ENCODE measurements around the gene RUFY4.
"Not testable (repeated sequence)": the region's sequence is repeated elsewhere in the genome, so short reads cannot be mapped to it uniquely, and the experiment has no call there.

The RUFY4 gene

GRCh38 chr2:218083352-218083676 is 14.3 kb downstream of the RUFY4 start:
- H3K27ac ChIP-seq (ENCODE audit: low read depth, low read length): no peak overlapping the region

GRCh38 chr2:218086478-218086877 is 17.4 kb downstream of the RUFY4 start:
- no peaks in the 10 kb centered on the region for H3K36me3 ChIP-seq (ENCODE audit: control insufficient read depth in 1 of 2, insufficient read depth in 2 of 2, low read length in 2 of 2)
- no peak overlapping the region for H3K27ac ChIP-seq (ENCODE audit: low read depth, low read length)
- H3K9ac ChIP-seq (ENCODE audit: low read depth in 1 of 2, low read length in 2 of 2): no peak overlapping the region
- H3K4me1 ChIP-seq (ENCODE audit: control insufficient read depth in 1 of 2, insufficient read depth in 2 of 2, low read length in 2 of 2): no peaks in the 10 kb centered on the region
- no peak overlapping the region for H3K4me3 ChIP-seq (ENCODE audit: low read depth in 1 of 2, low read length in 2 of 2)
- peaks cover 5 to 7% of the 10 kb centered on the region in 2 donors for H3K9me3 ChIP-seq (ENCODE audit: control insufficient read depth in 1 of 2, low read length in 2 of 2)
- H3K27me3 ChIP-seq (ENCODE audit: control insufficient read depth in 1 of 2, insufficient read depth in 2 of 2, low read length in 2 of 2): no peaks in the 10 kb centered on the region

More at GRCh38 chr2:218083352-218083676, 14.3 kb downstream of the RUFY4 start:
- peaks cover 5 to 7% of the 10 kb centered on the region in 2 donors for H3K9me3 ChIP-seq (ENCODE audit: control insufficient read depth in 1 of 2, low read length in 2 of 2)
- no peak overlapping the region for H3K9ac ChIP-seq (ENCODE audit: low read depth in 1 of 2, low read length in 2 of 2)
- no peaks in the 10 kb centered on the region for H3K4me1 ChIP-seq (ENCODE audit: control insufficient read depth in 1 of 2, insufficient read depth in 2 of 2, low read length in 2 of 2)
- no peaks in the 10 kb centered on the region for H3K27me3 ChIP-seq (ENCODE audit: control insufficient read depth in 1 of 2, insufficient read depth in 2 of 2, low read length in 2 of 2)
- no peak overlapping the region for H3K4me3 ChIP-seq (ENCODE audit: low read depth in 1 of 2, low read length in 2 of 2)
- H3K36me3 ChIP-seq (ENCODE audit: control insufficient read depth in 1 of 2, insufficient read depth in 2 of 2, low read length in 2 of 2): no peaks in the 10 kb centered on the region

GRCh38 chr2:218089259-218089658 is 20.2 kb downstream of the RUFY4 start:
- H3K4me1 ChIP-seq (ENCODE audit: control insufficient read depth in 1 of 2, insufficient read depth in 2 of 2, low read length in 2 of 2): no peaks in the 10 kb centered on the region
- no peaks in the 10 kb centered on the region for H3K36me3 ChIP-seq (ENCODE audit: control insufficient read depth in 1 of 2, insufficient read depth in 2 of 2, low read length in 2 of 2)
- no peak overlapping the region for H3K9ac ChIP-seq (ENCODE audit: low read depth in 1 of 2, low read length in 2 of 2)
- peaks cover 5 to 7% of the 10 kb centered on the region in 2 donors for H3K9me3 ChIP-seq (ENCODE audit: control insufficient read depth in 1 of 2, low read length in 2 of 2)
- H3K4me3 ChIP-seq (ENCODE audit: low read depth in 1 of 2, low read length in 2 of 2): no peak overlapping the region
- H3K27me3 ChIP-seq (ENCODE audit: control insufficient read depth in 1 of 2, insufficient read depth in 2 of 2, low read length in 2 of 2): no peaks in the 10 kb centered on the region
- H3K27ac ChIP-seq (ENCODE audit: low read depth, low read length): no peak overlapping the region

GRCh38 chr2:218091746-218092145 is 22.7 kb downstream of the RUFY4 start:
- Histone ChIP-seq H3K9me3 (ENCODE audit: control insufficient read depth in 1 of 2, low read length in 2 of 2) (peaks cover 0 to under 1% of the 10 kb centered on the region in 2 donors), H3K4me3 (ENCODE audit: low read depth in 1 of 2, low read length in 2 of 2) (no peak overlapping the region), H3K4me1 (ENCODE audit: control insufficient read depth in 1 of 2, insufficient read depth in 2 of 2, low read length in 2 of 2) (no peaks in the 10 kb centered on the region), H3K27ac (ENCODE audit: low read depth, low read length) (no peak overlapping the region), H3K27me3 (ENCODE audit: control insufficient read depth in 1 of 2, insufficient read depth in 2 of 2, low read length in 2 of 2) (no peaks in the 10 kb centered on the region), H3K9ac (ENCODE audit: low read depth in 1 of 2, low read length in 2 of 2) (no peak overlapping the region), H3K36me3 (ENCODE audit: control insufficient read depth in 1 of 2, insufficient read depth in 2 of 2, low read length in 2 of 2) (no peaks in the 10 kb centered on the region)

GRCh38 chr2:218093879-218094278 is 24.8 kb downstream of the RUFY4 start:
- Histone ChIP-seq H3K27me3 (ENCODE audit: control insufficient read depth in 1 of 2, insufficient read depth in 2 of 2, low read length in 2 of 2) (no peaks in the 10 kb centered on the region), H3K36me3 (ENCODE audit: control insufficient read depth in 1 of 2, insufficient read depth in 2 of 2, low read length in 2 of 2) (no peaks in the 10 kb centered on the region), H3K4me1 (ENCODE audit: control insufficient read depth in 1 of 2, insufficient read depth in 2 of 2, low read length in 2 of 2) (no peaks in the 10 kb centered on the region), H3K9me3 (ENCODE audit: control insufficient read depth in 1 of 2, low read length in 2 of 2) (no peaks in the 10 kb centered on the region), H3K9ac (ENCODE audit: low read depth in 1 of 2, low read length in 2 of 2) (no peak overlapping the region), H3K27ac (ENCODE audit: low read depth, low read length) (no peak overlapping the region), H3K4me3 (ENCODE audit: low read depth in 1 of 2, low read length in 2 of 2) (no peak overlapping the region)

DNA sequence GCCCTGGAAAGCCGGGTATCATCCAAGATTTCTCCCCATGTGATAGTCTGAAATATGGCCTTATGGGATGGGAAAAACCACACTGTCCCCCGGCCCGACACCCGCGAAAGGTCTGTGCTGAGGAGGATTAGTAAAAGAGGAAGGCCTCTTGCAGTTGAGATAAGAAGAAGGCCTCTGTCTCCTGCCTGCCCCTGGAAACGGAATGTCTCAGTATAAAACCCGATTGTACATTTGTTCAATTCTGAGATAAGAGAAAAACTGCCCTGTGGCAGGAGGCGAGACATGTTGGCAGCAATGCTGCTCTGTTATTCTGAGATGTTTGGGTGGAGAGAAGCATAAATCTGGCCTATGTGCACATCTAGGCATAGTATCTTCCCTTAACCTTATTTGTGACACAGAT is 26.8 kb downstream of the RUFY4 start:
- no peaks in the 10 kb centered on the region for H3K27me3 ChIP-seq (ENCODE audit: control insufficient read depth in 1 of 2, insufficient read depth in 2 of 2, low read length in 2 of 2)

DNA sequence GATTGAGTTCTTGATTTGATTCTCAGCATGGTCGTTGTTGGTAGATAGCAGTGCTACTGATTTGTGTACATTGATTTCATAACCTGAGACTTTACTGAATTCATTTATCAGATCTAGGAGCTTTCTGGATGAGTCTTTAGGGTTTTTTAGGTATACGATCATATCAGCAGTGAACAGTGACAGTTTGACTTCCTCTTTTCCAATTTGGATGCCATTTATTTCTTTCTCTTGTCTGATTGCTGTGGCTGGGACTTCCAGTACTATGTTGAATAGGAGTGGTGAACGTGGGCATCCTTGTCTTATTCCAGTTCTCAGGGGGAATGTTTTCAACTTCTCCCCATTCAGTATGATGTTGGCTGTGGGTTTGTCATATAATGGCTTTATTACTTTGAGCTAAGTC is 28.9 kb downstream of the RUFY4 start:
- Histone ChIP-seq H3K4me3 (ENCODE audit: low read depth in 1 of 2, low read length in 2 of 2) (no peak overlapping the region), H3K36me3 (ENCODE audit: control insufficient read depth in 1 of 2, insufficient read depth in 2 of 2, low read length in 2 of 2) (no peaks in the 10 kb centered on the region), H3K27me3 (ENCODE audit: control insufficient read depth in 1 of 2, insufficient read depth in 2 of 2, low read length in 2 of 2) (no peaks in the 10 kb centered on the region), H3K27ac (ENCODE audit: low read depth, low read length) (no peak overlapping the region), H3K9me3 (ENCODE audit: control insufficient read depth in 1 of 2, low read length in 2 of 2) (no peaks in the 10 kb centered on the region), H3K4me1 (ENCODE audit: control insufficient read depth in 1 of 2, insufficient read depth in 2 of 2, low read length in 2 of 2) (no peaks in the 10 kb centered on the region), H3K9ac (ENCODE audit: low read depth in 1 of 2, low read length in 2 of 2) (no peak overlapping the region)

More for the DNA sequence above, 26.8 kb downstream of the RUFY4 start:
- H3K4me3 ChIP-seq (ENCODE audit: low read depth in 1 of 2, low read length in 2 of 2): no peak overlapping the region
- no peaks in the 10 kb centered on the region for H3K36me3 ChIP-seq (ENCODE audit: control insufficient read depth in 1 of 2, insufficient read depth in 2 of 2, low read length in 2 of 2)
- no peaks in the 10 kb centered on the region for H3K9me3 ChIP-seq (ENCODE audit: control insufficient read depth in 1 of 2, low read length in 2 of 2)
- H3K27ac ChIP-seq (ENCODE audit: low read depth, low read length): no peak overlapping the region
- no peak overlapping the region for H3K9ac ChIP-seq (ENCODE audit: low read depth in 1 of 2, low read length in 2 of 2)
- no peaks in the 10 kb centered on the region for H3K4me1 ChIP-seq (ENCODE audit: control insufficient read depth in 1 of 2, insufficient read depth in 2 of 2, low read length in 2 of 2)

DNA sequence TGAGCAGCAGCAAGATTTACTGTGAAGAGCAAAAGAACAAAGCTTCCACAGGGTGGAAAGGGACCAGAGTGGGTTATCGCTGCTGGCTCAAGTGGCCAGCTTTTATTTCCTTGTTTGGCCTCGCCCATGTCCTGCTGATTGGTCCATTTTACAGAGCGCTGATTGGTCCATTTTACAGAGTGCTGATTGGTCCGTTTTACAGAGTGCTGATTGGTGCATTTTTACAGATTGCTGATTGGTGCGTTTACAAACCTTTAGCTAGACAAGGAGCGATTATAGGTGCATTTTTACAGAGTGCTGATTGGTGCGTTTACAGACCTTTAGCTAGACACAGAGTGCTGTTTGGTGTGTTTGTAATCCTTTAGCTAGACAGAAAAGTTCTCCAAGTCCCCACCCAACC is 39.8 kb downstream of the RUFY4 start:
- not testable (repeated sequence) for H3K9me3 ChIP-seq (ENCODE audit: control insufficient read depth in 1 of 2, low read length in 2 of 2); H3K36me3 ChIP-seq (ENCODE audit: control insufficient read depth in 1 of 2, insufficient read depth in 2 of 2, low read length in 2 of 2); H3K4me3 ChIP-seq (ENCODE audit: low read depth in 1 of 2, low read length in 2 of 2); H3K27ac ChIP-seq (ENCODE audit: low read depth, low read length); H3K27me3 ChIP-seq (ENCODE audit: control insufficient read depth in 1 of 2, insufficient read depth in 2 of 2, low read length in 2 of 2); H3K4me1 ChIP-seq (ENCODE audit: control insufficient read depth in 1 of 2, insufficient read depth in 2 of 2, low read length in 2 of 2); H3K9ac ChIP-seq (ENCODE audit: low read depth in 1 of 2, low read length in 2 of 2)

DNA sequence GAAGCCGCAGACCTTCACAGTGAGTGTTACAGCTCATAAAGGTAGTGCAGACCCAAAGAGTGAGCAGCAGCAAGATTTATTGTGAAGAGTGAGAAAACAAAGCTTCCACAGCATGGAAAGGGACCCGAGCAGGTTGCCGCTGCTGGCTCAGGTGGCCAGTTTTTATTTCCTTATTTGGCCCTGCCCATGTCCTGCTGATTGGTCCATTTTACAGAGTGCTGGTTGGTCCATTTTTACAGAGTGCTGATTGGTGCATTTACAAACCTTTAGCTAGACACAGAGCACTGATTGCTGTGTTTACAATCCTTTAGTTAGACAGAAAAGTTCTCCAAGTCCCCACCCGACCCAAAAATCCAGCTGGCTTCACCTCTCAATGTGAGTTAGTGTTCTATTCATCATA is 52.7 kb downstream of the RUFY4 start:
- H3K4me3 ChIP-seq (ENCODE audit: low read depth in 1 of 2, low read length in 2 of 2); H3K4me1 ChIP-seq (ENCODE audit: control insufficient read depth in 1 of 2, insufficient read depth in 2 of 2, low read length in 2 of 2); H3K9ac ChIP-seq (ENCODE audit: low read depth in 1 of 2, low read length in 2 of 2); H3K9me3 ChIP-seq (ENCODE audit: control insufficient read depth in 1 of 2, low read length in 2 of 2); H3K27me3 ChIP-seq (ENCODE audit: control insufficient read depth in 1 of 2, insufficient read depth in 2 of 2, low read length in 2 of 2); H3K27ac ChIP-seq (ENCODE audit: low read depth, low read length); H3K36me3 ChIP-seq (ENCODE audit: control insufficient read depth in 1 of 2, insufficient read depth in 2 of 2, low read length in 2 of 2): not testable (repeated sequence)

DNA sequence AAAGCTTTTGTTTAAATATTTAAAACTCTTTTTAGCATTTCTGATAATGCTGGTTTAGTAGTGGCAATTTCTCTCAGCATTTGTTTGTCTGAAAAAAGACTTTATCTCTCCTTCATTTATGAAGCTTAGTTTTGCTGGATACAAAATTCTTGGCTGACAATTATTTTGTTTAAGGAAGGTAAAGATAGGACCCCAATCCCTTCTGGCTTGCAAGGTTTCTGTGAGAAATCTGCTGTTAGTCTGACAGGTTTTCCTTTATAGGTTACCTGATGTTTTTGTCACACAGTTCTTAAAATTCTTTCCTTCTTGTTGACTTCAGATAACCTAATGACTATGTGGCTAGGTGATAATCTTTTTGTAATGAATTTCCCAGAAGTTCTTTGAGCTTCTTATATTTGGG is 53.2 kb downstream of the RUFY4 start:
- H3K9me3 ChIP-seq (ENCODE audit: control insufficient read depth in 1 of 2, low read length in 2 of 2); H3K27ac ChIP-seq (ENCODE audit: low read depth, low read length); H3K27me3 ChIP-seq (ENCODE audit: control insufficient read depth in 1 of 2, insufficient read depth in 2 of 2, low read length in 2 of 2); H3K4me1 ChIP-seq (ENCODE audit: control insufficient read depth in 1 of 2, insufficient read depth in 2 of 2, low read length in 2 of 2); H3K36me3 ChIP-seq (ENCODE audit: control insufficient read depth in 1 of 2, insufficient read depth in 2 of 2, low read length in 2 of 2); H3K4me3 ChIP-seq (ENCODE audit: low read depth in 1 of 2, low read length in 2 of 2); H3K9ac ChIP-seq (ENCODE audit: low read depth in 1 of 2, low read length in 2 of 2): not testable (repeated sequence)

DNA sequence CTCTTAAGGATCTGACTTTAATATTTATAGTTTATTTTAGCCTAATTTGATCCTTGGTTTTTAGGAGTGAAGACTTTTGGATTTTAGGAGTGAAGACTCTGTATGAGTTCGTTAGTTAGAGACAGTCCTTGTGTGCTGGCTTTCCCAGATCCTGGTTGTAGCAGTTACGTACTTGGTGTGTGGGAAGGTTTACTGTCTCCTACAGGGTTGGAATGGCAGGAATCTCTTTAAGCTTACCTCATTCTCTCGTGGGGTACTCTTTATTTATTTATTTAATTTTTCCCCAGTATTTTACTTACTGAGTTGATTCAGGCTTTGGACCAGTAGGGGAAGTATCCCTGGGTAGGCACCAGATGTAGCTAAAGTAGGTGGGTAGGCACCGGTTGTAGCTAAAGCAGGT is 54.9 kb downstream of the RUFY4 start:
- Histone ChIP-seq H3K4me3 (ENCODE audit: low read depth in 1 of 2, low read length in 2 of 2) (no peak overlapping the region), H3K36me3 (ENCODE audit: control insufficient read depth in 1 of 2, insufficient read depth in 2 of 2, low read length in 2 of 2) (no peaks in the 10 kb centered on the region), H3K9ac (ENCODE audit: low read depth in 1 of 2, low read length in 2 of 2) (no peak overlapping the region), H3K4me1 (ENCODE audit: control insufficient read depth in 1 of 2, insufficient read depth in 2 of 2, low read length in 2 of 2) (no peaks in the 10 kb centered on the region), H3K27ac (ENCODE audit: low read depth, low read length) (no peak overlapping the region), H3K27me3 (ENCODE audit: control insufficient read depth in 1 of 2, insufficient read depth in 2 of 2, low read length in 2 of 2) (peaks cover 0 to 5% of the 10 kb centered on the region in 2 donors), H3K9me3 (ENCODE audit: control insufficient read depth in 1 of 2, low read length in 2 of 2) (peaks cover 0 to 5% of the 10 kb centered on the region in 2 donors)

All from duodenal mucosa (tissue), 2 donors.